H9 (cell line): ENCODE results near the gene PHEX. TPM values are rescaled to one million over a fixed set of nuclear protein-coding genes. Genes with fewer than 3 reads are reported as not detected.
A peak's percentile ranks its signal among the peaks of the same experiment; 100 is the strongest.
"Not testable (repeated sequence)": the region's sequence is repeated elsewhere in the genome, so short reads cannot be mapped to it uniquely, and the experiment has no call there.

Experiments
- DNase-seq: peaks from one replicate; pipeline ENCODE4 v3.0.0-alpha.2; 2017
- H2AFZ ChIP-seq: one replicate; pipeline ENCODE4 v1.6.1; 2013; ENCODE audit warnings: mild to moderate bottlenecking, low read length, control low read depth, moderate library complexity
- H2AK5ac ChIP-seq: 2 replicates; pipeline ENCODE4 v1.6.1; 2013; ENCODE audit warnings: low read length, control low read depth, mixed read lengths; ENCODE audit not compliant: insufficient read length
- H2BK120ac ChIP-seq: one replicate; pipeline ENCODE4 v1.6.1; 2013; ENCODE audit warnings: low read depth, mild to moderate bottlenecking, low read length, control low read depth, inconsistent platforms; ENCODE audit not compliant: poor library complexity, severe bottlenecking
- H2BK12ac ChIP-seq: 2 replicates; pipeline ENCODE4 v1.6.1; 2013; ENCODE audit warnings: low read length, control low read depth, mixed read lengths, low read depth; ENCODE audit not compliant: insufficient read length
- H2BK15ac ChIP-seq: 2 replicates; pipeline ENCODE4 v1.6.1; 2013; ENCODE audit warnings: low read depth, low read length, control low read depth
- H2BK20ac ChIP-seq: one replicate; pipeline ENCODE4 v1.6.1; 2013; ENCODE audit warnings: low read depth, mild to moderate bottlenecking, low read length, control low read depth, inconsistent platforms; ENCODE audit not compliant: poor library complexity, severe bottlenecking
- H2BK5ac ChIP-seq: 2 replicates; pipeline ENCODE4 v1.6.1; 2013; ENCODE audit warnings: low read length, control low read depth, mixed read lengths; ENCODE audit not compliant: insufficient read length
- H3K14ac ChIP-seq: 2 replicates; pipeline ENCODE4 v1.6.1; 2013; ENCODE audit warnings: low read length, control low read depth; ENCODE audit not compliant: insufficient read depth
- H3K18ac ChIP-seq: 2 replicates; pipeline ENCODE4 v1.6.1; 2013; ENCODE audit warnings: low read depth, mild to moderate bottlenecking, mixed read lengths, low read length, control low read depth; ENCODE audit not compliant: insufficient read length
- H3K23ac ChIP-seq: 2 replicates; pipeline ENCODE4 v1.6.1; 2013; ENCODE audit warnings: low read length, control low read depth, mixed read lengths, low read depth; ENCODE audit not compliant: insufficient read length
- H3K23me2 ChIP-seq: 2 replicates; pipeline ENCODE4 v1.6.1; 2013; ENCODE audit warnings: low read depth, mild to moderate bottlenecking, mixed read lengths, low read length, control low read depth; ENCODE audit not compliant: insufficient read length, poor library complexity, severe bottlenecking
- H3K27ac ChIP-seq: 2 replicates; pipeline ENCODE4 v1.5.1; 2013; ENCODE audit warnings: low read length, control low read depth, mixed read lengths, low read depth; ENCODE audit not compliant: insufficient read length
- H3K27me3 ChIP-seq: 2 replicates; pipeline ENCODE4 v1.6.1; 2013; ENCODE audit warnings: low read length, control low read depth, inconsistent platforms; ENCODE audit not compliant: insufficient read depth
- H3K4ac ChIP-seq: 2 replicates; pipeline ENCODE4 v1.6.1; 2013; ENCODE audit warnings: low read depth, mild to moderate bottlenecking, control low read depth, inconsistent platforms, low read length, moderate library complexity
- H3K4me1 ChIP-seq: 2 replicates; pipeline ENCODE4 v1.6.1; 2013; ENCODE audit warnings: low read length, control low read depth, inconsistent platforms; ENCODE audit not compliant: insufficient read depth
- H3K4me2 ChIP-seq: 2 replicates; pipeline ENCODE4 v1.6.1; 2013; ENCODE audit warnings: low read length, control low read depth, mixed read lengths; ENCODE audit not compliant: insufficient read length, insufficient read depth
- H3K56ac ChIP-seq: 2 replicates; pipeline ENCODE4 v1.6.1; 2013; ENCODE audit warnings: low read depth, mild to moderate bottlenecking, mixed read lengths, low read length, control low read depth; ENCODE audit not compliant: insufficient read length
- H3K79me1 ChIP-seq: 2 replicates; pipeline ENCODE4 v1.6.1; 2013; ENCODE audit warnings: low read depth, mild to moderate bottlenecking, moderate library complexity, low read length, control low read depth, inconsistent platforms; ENCODE audit not compliant: insufficient read depth, poor library complexity, severe bottlenecking
- H3K79me2 ChIP-seq: 2 replicates; pipeline ENCODE4 v1.6.1; 2013; ENCODE audit warnings: low read length, control low read depth, inconsistent platforms; ENCODE audit not compliant: insufficient read depth
- H3K9ac ChIP-seq: 2 replicates; pipeline ENCODE4 v1.6.1; 2013; ENCODE audit warnings: low read length, control low read depth, mixed read lengths; ENCODE audit not compliant: insufficient read length; ENCODE audit errors: extremely low read depth
- H3K9me3 ChIP-seq: one replicate; pipeline ENCODE4 v1.6.1; 2013; ENCODE audit warnings: low read depth, low read length, inconsistent platforms; ENCODE audit not compliant: control insufficient read depth
- H3T11ph ChIP-seq: one replicate; pipeline ENCODE4 v1.6.1; 2013; ENCODE audit warnings: mild to moderate bottlenecking, low read length, control low read depth, inconsistent platforms
- H4K20me1 ChIP-seq: one replicate; pipeline ENCODE4 v1.6.1; 2013; ENCODE audit not compliant: control insufficient read depth, insufficient read length, insufficient read depth
- H4K5ac ChIP-seq: 2 replicates; pipeline ENCODE4 v1.6.1; 2013; ENCODE audit warnings: low read depth, mild to moderate bottlenecking, mixed read lengths, low read length, control low read depth; ENCODE audit not compliant: insufficient read length
- H4K8ac ChIP-seq: replicated peaks from 2 replicates; pipeline ENCODE4 v1.6.1; 2013; ENCODE audit warnings: low read length, control low read depth, mixed read lengths, low read depth; ENCODE audit not compliant: insufficient read length
- H4K91ac ChIP-seq: 2 replicates; pipeline ENCODE4 v1.6.1; 2013; ENCODE audit warnings: low read depth, mild to moderate bottlenecking, moderate library complexity, mixed read lengths, low read length, control low read depth; ENCODE audit not compliant: insufficient read length
- H3K27ac Mint-ChIP-seq, 3 experiments: 2 replicates in 2 of 3; 3 replicates in 1 of 3; pipeline ENCODE4 v1.8.0; 2020 to 2021; ENCODE audit warnings: mixed read lengths in 3 of 3, mild to moderate bottlenecking in 1 of 3, moderate library complexity in 1 of 3
- H3K27me3 Mint-ChIP-seq: 2 replicates; pipeline ENCODE4 v1.8.0; 2021; ENCODE audit warnings: low read depth, mild to moderate bottlenecking, moderate library complexity, mixed read lengths
- H3K36me3 Mint-ChIP-seq, 3 experiments: 2 replicates in 2 of 3; 3 replicates in 1 of 3; pipeline ENCODE4 v1.8.0; 2020 to 2021; ENCODE audit warnings: low read depth in 3 of 3, mixed read lengths in 3 of 3; ENCODE audit not compliant: insufficient read depth in 1 of 3
- H3K4me1 Mint-ChIP-seq, 2 experiments: 2 replicates each; pipeline ENCODE4 v1.8.0; 2020; ENCODE audit warnings: mixed read lengths in 2 of 2
- H3K4me3 Mint-ChIP-seq, 2 experiments: 2 replicates in 1 of 2; 3 replicates in 1 of 2; pipeline ENCODE4 v1.8.0; 2020 to 2021; ENCODE audit warnings: mild to moderate bottlenecking in 2 of 2, mixed read lengths in 2 of 2, moderate library complexity in 1 of 2
- H3K9me3 Mint-ChIP-seq, 2 experiments: 2 replicates in 1 of 2; 3 replicates in 1 of 2; pipeline ENCODE4 v1.8.0; 2020; ENCODE audit warnings: mild to moderate bottlenecking in 2 of 2, mixed read lengths in 2 of 2, moderate library complexity in 1 of 2
- WGBS: extraction: QIAGEN DNeasy Blood & Tissue Kit; methylation state at CpG from one replicate; pipeline ENCODE4 v1.1.7; 2013; ENCODE audit warnings: missing lambda C conversion rate, low lambda C conversion rate, mixed read lengths; ENCODE audit not compliant: insufficient read length; ENCODE audit errors: extremely low coverage; 5-methylcytosine and 5-hydroxymethylcytosine counted together
- total RNA-seq: library from RNA; stranded (reverse); gene quantifications from 2 replicates; pipeline ENCODE4 v1.2.1, GENCODE V29; 2021
- TF ChIP-seq, protein P1 (sequence below): fragments of 200-600 bp; sonication (generic); conservative IDR thresholded peaks from 3 replicates; pipeline ENCODE4 v1.8.0; 2021; ENCODE audit warnings: antibody characterized with exemption, mild to moderate bottlenecking

PHEX gene
- total RNA-seq, 1 experiment from 2014 or later = 0.11 TPM

DNA sequence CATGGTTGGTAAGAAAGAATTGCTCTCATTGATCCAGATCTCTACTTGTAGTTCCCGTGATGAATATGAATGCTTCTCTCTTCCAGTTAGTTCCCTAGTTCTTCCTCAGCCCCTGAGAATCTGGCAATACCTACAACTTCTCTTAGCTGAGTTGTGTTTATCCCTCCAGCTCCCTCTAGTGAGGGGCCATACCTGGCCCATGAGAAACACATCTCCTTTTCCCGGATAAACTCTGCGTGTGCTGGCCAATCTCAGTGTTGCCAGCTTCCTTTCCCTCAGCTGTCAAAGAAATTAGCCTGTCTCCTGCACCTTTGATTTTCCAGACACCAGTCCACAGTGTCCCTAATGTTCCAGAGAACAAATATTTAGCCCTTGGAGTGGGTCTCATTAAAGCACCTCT is 246.2 kb downstream of the PHEX start:
- Mint-ChIP-seq H3K36me3 (peaks cover 0 to 6% (median 4%) of the 10 kb centered on the region in 3 experiments; a peak in 5 of 7 replicates), H3K9me3 (peaks cover 12 to 36% of the 10 kb centered on the region in 2 experiments), H3K4me1 (no peaks in the 10 kb centered on the region), H3K27me3 (no peaks in the 10 kb centered on the region), H3K4me3 (no peak overlapping the region), H3K27ac (0 out of 7 replicates have a peak overlapping the region, but pooled peaks of 1 of the 3 experiments have one; percentile 1)
- Histone ChIP-seq H2AK5ac (no peak overlapping the region), H3K9ac (no peak overlapping the region), H3T11ph (no peak overlapping the region), H3K4ac (no peak overlapping the region), H3K18ac (no peak overlapping the region), H3K27me3 (no peaks in the 10 kb centered on the region), H2BK20ac (no peak overlapping the region), H2BK120ac (no peak overlapping the region), H3K79me1 (no peaks in the 10 kb centered on the region), H3K4me1 (no peaks in the 10 kb centered on the region), H2BK5ac (no peak overlapping the region), H4K8ac (no peak overlapping the region), H4K91ac (no peak overlapping the region), H2BK12ac (no peak overlapping the region), H4K5ac (no peak overlapping the region), H3K27ac (no peak overlapping the region), H3K23ac (no peak overlapping the region), H3K56ac (no peak overlapping the region), H2AFZ (no peak overlapping the region), H3K4me2 (no peak overlapping the region), H4K20me1 (no peaks in the 10 kb centered on the region), H2BK15ac (no peak overlapping the region), H3K14ac (no peak overlapping the region), H3K79me2 (no peaks in the 10 kb centered on the region), H3K9me3 (peaks cover 8% of the 10 kb centered on the region), H3K23me2 (no peaks in the 10 kb centered on the region)
- TF ChIP-seq, protein P1, sequence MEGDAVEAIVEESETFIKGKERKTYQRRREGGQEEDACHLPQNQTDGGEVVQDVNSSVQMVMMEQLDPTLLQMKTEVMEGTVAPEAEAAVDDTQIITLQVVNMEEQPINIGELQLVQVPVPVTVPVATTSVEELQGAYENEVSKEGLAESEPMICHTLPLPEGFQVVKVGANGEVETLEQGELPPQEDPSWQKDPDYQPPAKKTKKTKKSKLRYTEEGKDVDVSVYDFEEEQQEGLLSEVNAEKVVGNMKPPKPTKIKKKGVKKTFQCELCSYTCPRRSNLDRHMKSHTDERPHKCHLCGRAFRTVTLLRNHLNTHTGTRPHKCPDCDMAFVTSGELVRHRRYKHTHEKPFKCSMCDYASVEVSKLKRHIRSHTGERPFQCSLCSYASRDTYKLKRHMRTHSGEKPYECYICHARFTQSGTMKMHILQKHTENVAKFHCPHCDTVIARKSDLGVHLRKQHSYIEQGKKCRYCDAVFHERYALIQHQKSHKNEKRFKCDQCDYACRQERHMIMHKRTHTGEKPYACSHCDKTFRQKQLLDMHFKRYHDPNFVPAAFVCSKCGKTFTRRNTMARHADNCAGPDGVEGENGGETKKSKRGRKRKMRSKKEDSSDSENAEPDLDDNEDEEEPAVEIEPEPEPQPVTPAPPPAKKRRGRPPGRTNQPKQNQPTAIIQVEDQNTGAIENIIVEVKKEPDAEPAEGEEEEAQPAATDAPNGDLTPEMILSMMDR = peak; percentile 64
- WGBS = no CpG with 5 or more reads among the region's 3 CpGs
- DNase-seq = no peak

- H2AFZ ChIP-seq, H3K27me3 ChIP-seq, H4K8ac ChIP-seq, H3K4me1 ChIP-seq, H3K4me2 ChIP-seq, H3K18ac ChIP-seq, H3K23ac ChIP-seq, H2BK20ac ChIP-seq, H3K4me3 Mint-ChIP-seq, H3K79me2 ChIP-seq, H2BK12ac ChIP-seq, H3K56ac ChIP-seq, H3K79me1 ChIP-seq, H3K4ac ChIP-seq, H2BK5ac ChIP-seq, H3K14ac ChIP-seq, H2BK120ac ChIP-seq, H3K23me2 ChIP-seq, H4K5ac ChIP-seq, H3K27ac Mint-ChIP-seq, H3K27ac ChIP-seq, DNase-seq, H3T11ph ChIP-seq, H3K9ac ChIP-seq, H2BK15ac ChIP-seq, H4K91ac ChIP-seq, H4K20me1 ChIP-seq, H2AK5ac ChIP-seq, H3K27me3 Mint-ChIP-seq, H3K4me1 Mint-ChIP-seq: not testable (repeated sequence)
- no CpG with 5 or more reads among the region's 3 CpGs for WGBS
- peaks cover 18% of the 10 kb centered on the region for H3K9me3 ChIP-seq
- Mint-ChIP-seq H3K36me3 (peaks cover 8 to 11% (median 9%) of the 10 kb centered on the region in 3 experiments; a peak in 6 of 7 replicates), H3K9me3 (peaks cover 9 to 47% of the 10 kb centered on the region in 2 experiments; a peak in 4 of 5 replicates)
Observed at GRCh38 chrX:22289209-22289608, 257.1 kb downstream of the PHEX start.
